Myocyte (in vitro differentiated cells): ENCODE results near the gene COQ5. TPM values are rescaled to one million over a fixed set of nuclear protein-coding genes. Genes with fewer than 3 reads are reported as not detected.
"Not testable (repeated sequence)": the region's sequence is repeated elsewhere in the genome, so short reads cannot be mapped to it uniquely, and the experiment has no call there.

Source experiments
- DNase-seq: peaks from one replicate; pipeline ENCODE4 v3.0.0-alpha.2; 2012; ENCODE audit warnings: low read depth
- total RNA-seq: library from RNA; depleted of rRNA; stranded (reverse); fragments of >200 nt; gene quantifications from 2 replicates; pipeline ENCODE4 v1.2.3, GENCODE V29; 2014

Gene COQ5
- total RNA-seq, 1 donor from 2014 or later, result 28.6 TPM

DNA sequence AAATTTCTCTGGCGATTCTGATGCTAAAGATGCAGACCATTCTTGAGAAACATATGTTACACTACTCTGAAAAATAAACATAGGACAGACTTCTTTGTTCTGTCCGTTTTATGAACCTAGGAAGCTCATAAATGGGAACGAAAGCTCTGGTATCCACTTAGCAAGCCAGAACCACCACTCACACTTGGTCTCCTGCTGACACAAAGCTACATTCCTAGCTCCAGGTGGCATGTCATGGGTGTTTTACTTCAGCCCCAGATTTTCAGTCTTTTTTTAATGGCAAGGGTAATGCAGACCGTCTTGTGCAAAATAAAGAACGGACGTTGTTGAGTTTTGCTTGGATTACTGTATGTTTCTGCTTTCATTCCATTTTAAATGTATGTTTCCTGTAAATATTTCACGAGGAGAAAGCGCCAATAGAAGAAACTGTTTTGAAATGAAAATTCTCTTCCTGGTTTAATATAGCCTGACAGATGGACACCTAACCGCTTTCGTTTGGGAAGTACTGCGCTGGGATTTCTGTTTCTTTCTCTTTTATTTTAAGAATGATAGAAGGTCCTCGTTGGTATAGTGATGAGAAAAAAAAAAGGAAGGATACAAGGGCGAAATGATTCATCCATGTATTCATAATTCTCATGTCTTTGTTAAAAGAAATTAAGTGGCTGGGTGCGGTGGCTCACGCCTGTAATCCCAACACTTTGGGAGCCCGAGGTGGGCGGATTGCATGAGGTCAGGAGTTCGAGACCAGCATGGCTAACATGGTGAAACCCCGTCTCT lies 871 bp upstream of the COQ5 start:
- DNase-seq, result peak; percentile 47

DNA sequence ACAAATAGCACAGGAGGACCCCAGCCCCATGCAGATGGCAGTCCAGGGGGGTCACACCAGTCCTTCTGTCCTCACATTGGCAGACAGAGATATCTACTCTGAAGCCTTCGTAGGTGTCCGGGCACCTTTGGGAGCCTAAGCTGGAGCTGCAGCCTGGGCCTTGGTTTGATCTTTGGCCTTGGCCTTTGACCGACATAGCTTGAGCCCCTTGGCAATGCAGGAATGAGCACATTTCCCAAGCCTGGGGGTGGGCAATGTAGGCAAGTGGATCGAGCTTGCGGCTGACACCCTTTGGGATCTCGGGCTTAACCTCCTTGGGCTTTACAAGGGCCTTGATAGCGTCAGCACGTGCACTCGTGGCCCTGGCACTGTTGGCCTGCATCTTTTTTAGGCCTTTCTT lies 6.4 kb downstream of the COQ5 start:
- DNase-seq, result no peak

DNA sequence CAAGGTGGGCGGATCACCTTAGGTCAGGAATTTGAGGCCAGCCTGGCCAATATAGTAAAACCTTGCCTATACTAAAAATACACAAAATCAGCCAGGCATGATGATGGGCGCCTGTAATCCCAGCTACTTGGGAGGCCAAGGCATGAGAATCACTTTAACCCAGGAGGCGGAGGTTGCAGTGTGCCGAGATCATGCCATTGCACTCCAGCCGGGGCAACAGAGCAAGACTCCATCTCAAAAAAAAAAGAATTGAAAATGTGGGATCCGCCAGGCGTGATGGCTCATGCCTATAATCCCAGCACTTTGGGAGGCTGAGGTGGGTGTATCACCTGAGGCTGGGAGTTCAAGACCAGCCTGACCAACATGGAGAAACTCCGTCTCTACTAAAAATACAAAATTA lies 9.6 kb downstream of the COQ5 start:
- not testable (repeated sequence) for DNase-seq

DNA sequence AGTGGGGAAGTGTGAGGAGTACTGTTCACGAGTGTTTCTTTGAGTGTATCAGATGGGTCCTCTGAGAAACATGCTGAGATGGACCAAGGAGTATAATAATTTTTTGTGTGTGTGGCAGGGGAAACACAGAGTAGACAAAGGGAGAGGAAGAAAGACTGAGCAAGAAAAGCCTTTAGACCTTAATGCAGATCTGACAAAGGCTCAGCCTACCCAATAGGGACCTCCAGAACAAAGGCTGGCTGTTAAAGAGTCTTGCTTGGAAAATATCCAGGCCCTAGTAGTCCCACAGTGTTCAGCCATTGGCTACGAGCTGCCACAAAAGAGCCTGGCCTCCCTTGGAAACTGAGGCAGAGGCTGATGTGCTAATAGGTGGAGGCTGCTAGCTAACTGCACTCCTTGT lies 13.5 kb downstream of the COQ5 start:
- DNase-seq, result no peak

DNA sequence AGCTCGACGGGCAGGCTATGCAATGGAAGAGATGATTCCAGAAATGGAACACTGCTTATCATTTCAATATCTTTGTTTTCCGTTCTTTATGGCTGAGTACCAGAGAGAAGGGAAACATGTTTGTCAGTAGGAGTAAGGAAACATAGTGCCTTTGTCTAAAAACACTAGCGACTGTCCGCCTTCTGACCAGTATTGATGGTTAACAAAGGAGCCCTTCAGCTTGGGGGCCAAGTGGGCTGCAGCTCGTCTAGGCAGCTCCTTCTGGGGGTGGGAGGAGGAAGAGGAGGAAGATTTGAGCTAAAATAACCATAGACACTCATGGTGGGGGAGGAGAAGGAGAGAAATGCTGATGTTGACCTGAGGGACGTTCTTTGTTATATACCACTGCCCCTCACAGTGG lies 15.0 kb downstream of the COQ5 start:
- DNase-seq, result no peak

DNA sequence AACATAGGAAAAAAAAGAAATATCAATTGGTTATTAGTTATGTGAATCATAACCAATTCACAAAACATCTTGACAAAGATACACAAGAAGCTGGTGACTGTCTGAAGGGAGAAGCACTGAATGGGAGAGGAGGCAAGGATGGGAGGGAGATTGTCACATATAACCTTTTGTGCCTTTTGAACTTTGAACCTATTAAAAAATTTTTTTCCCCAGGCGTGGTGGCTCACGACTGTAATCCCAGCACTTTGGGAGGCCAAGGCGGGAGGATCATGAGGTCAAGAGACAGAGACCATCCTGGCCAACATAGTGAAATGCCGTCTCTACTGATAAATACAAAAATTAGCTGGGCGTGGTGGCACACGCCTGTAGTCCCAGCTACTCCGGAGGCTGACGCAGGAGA lies 20.4 kb downstream of the COQ5 start:
- no peak for DNase-seq

DNA sequence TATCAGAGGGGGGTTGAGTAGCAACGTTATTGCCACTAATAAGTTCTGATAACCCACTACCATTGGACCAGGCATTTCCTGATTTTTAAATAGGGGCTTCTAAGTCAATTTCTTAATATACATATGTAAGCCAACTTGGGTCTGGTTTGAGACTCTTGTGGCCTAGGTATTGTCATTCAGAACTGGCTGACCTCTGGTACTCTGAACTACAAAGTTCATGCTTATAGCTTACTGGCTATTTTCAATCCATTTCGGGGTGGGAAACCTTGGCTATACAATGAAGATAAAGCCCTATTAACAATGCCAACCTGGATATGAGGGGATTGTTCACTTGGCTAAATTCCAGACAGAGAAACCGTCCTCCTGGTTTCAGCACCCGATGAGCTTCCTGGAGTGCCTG lies 24.4 kb downstream of the COQ5 start:
- DNase-seq, result no peak

DNA sequence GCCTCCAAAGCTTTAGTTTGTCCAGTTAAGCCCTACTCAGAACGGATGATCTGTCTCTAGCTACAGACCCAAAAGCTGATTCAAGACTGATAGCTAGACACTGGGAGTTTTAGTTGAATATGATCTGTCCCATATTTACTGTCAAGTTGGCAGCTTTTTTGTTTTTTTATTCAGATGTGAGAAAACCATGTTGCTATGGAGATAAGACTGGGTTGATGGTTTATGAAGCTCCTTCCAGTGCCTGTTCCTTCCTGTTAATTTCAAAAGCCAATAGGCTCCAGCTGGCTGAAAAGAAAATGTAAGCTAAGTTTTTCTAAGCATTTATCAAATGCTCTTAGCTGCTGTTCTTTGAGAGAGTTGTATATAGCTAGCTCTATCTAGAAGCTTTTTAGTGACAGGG lies 28.4 kb downstream of the COQ5 start:
- peak; percentile 16 for DNase-seq

DNA sequence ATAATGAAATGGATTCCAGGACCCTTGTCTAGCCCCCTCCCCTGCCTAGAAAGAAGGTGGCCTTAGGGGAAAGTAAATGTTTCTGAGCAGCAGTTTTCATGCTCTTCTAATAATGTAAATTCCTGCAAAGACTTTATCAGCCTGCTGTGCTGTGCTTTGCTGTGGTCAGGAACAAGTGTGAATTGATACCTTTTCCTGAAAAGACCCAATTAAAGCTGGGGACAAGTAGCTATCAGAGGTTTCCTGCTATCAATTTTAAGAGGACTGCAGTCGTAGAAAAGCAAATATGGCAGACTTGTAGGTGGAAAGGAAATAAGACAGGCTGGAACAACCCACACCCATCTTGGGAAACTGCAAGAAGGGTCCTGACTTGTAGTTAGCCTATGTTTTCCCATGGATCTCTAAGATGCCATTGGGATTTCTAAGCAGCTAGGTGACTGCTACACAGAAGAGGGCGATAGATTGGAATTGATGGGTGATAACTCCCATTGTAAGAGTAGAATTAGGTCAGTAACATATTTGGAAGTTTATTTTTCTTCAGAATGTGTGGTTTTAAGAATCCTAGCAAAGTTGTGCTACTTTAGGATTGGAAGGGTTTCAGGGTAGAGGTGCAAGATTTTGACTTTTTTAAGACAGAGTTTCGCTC lies 30.0 kb downstream of the COQ5 start:
- no peak for DNase-seq

DNA sequence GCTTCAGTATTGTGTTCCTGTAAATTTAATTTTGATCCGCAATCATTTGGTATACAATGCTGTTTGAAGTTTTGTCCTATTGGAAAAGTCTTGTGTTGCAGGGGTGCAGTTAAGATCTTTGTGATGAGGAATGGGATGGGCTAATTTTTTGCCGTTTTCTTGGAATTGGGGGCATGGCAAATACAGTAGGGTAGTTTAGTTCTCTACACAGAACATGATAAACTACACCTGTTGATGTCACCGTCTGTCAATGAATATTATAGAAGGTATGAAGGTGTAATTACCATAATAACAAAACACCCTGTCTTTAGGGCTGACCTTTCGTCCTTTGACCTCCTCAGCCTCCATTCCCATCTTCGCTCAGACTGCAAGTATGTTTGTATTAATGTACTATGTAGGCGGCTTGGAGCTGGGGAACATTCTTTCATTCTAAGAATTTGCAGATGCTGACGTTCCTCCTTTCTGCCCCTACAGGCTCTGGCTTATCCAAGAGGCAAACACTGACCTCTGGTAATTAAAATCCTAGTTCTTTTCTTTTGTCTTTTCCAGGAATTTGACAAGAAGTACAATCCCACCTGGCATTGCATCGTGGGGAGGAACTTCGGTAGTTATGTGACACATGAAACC lies 31.3 kb downstream of the COQ5 start:
- no peak for DNase-seq

DNA sequence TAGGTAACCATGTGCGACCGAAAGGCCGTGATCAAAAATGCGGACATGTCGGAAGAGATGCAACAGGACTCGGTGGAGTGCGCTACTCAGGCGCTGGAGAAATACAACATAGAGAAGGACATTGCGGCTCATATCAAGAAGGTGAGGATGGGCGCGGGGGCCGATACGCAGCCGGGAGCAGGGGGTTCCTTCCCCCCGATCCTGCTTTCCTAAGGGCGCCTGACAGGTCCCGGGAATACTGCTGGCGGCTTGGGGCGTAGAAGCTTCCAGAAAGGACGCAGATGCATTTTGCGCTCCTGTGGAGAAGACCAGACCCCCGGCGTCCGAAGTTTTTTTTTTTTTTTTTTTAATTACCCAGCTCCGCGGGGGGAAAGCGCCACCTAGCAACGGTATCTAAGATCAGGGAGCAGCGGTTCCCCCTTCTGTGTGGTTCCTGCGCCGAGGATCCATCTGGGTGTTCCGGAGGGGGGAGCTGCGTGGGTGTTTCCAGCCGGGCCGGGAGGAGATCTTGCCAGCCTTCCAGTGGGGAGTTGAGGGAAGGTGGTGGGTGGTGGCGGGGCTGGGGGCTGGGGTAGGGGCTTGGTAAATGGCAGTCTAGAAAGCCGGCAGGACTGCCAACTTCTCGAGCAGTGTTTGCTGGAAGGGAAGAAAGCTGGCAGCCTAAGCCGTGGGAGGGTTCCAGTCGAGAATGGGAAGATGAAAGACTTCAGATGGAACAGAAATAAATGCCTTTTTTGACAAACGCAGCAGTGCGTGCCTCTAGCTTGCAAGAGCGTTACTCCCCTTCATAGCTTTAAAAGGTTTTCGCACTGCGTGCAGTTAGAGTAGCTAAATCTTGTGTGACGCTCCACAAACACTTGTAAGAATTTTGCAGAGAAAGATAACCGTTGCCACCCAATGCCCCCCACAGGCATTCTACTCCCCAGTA lies 32.3 kb downstream of the COQ5 start:
- DNase-seq, result peak; percentile 68

DNA sequence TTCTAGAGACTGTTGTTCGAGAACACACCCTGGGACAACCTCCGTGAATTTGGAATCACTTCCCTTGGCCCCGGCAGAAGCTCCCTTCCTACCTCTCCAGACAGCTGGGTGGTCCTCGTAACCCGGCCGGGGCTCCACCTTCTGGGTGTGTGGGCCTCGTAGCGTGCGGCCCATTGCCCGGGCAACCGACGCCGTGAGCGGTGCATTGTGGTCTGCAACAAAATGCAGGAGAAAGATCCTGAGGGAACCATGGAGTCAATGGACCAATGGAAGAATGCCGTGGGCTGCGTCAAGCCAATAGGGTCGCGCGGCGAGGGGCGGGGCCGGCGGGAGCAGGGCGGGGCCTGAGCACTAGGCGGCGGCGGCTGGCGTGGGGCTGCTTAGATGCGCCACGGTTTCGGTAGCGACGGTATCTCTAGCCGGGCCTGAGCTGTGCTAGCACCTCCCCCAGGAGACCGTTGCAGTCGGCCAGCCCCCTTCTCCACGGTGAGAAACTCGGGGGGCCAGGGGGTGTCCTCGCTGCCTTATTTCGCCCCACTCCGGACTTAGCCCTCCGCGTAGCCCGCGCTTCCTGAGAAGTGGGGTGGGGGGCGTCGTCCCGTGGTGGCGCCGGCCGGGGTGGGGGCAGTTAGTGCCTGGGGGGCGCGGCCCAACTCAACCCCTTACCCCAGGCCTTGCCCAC lies 33.1 kb downstream of the COQ5 start, which contains the start of gene DYNLL1:
DYNLL1 (plus strand) TSS at position 383 of the 682 bp plus-strand sequence. CDS start 309 bp downstream, outside the sequence.
- DNase-seq, result peak; percentile 97

DNA sequence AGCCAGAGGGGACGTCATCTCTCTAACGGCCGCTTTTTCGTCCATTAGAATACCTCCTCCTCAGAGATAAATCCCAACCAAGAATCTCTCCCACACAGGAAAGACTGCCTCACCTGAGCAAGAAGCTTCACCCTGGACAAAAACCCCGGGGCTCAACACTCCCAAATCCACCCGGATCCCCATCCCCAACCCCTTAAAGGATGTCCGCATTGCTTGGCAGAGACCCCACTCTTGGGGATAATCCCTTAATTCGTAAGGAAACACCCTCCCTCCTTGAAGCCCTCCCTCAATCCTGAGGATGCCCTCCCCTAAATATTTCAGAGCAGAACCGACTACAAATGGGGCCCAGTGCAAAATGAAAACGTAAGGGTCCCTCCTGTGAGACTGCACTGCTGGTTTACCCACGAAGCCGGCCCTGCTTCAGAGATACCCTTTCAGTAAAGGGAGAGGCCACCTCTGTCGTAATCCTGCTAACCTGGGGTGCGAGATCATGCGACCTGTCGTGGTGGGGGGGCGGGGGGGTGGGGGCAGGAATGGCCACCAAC lies 33.7 kb downstream of the COQ5 start:
- DNase-seq, result no peak

DNA sequence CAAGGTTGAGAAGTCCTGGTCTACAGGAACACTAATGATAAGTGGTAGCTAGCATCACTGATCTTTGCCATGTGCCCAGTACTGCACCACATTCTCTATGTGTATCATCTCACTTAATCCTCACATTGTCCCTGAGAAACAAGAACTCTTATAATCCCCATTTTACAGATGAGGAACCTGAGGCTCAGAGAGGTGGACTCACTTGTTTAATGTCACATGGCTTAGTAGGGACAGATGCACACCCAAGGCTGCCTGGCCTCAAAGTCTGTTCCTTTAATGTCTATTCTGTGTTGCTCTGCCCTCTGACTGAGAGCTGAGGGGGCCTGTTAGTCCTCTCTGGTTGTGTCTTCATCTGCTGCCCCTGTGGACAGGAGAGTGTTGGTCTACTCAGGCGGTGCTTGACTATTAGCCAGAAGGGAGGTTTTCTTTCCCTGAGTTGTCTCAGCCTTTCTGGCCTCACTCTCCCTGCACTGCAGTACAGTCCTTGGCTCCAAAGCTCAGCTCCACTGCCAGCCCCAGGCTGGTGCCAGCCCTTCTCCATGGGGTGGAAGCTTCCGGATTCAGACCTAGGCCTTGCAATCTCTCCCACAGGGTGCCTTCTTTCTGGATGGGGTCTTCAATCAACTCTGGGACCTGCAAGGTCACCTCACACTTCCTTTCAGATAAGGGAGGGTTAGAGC lies 38.0 kb downstream of the COQ5 start:
- no peak for DNase-seq

DNA sequence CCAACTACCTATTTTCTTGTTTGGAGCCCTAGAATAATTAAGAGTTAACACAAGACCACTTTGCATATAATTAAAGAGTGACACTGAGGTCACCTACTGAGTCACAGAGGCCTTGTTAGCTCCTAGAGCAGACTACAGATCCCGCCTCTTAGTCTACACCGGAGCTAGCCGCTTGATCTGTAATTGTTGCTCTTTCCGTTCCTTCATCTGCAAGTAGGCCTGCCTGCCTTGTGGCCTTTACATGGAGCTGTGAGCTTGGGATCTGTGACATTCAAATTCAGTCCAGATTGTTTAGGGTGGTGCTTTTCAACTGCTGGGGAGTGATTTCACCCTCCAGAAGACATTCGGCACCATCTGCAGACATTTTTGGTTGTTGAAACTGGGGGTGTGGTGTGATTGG lies 38.6 kb downstream of the COQ5 start:
- no peak for DNase-seq

DNA sequence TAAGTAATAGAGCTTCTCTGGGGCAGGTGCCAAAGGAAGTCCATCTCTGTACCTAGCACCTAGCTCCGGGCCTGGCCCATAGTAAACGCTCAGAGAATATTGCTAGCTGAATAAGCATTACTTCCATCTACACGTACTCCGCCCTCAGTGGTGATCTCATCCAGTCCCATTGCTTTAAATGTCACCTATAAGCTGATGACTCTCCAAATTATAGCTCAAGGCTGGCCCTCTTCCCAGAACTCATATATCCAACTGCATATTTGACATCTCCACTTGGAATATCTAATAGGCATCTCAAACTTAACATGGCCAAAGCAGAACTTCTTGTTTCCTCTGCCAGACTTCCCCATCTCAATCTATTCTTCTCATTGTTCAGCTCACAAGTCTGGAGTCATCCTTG lies 39.9 kb downstream of the COQ5 start:
- DNase-seq, result no peak

DNA sequence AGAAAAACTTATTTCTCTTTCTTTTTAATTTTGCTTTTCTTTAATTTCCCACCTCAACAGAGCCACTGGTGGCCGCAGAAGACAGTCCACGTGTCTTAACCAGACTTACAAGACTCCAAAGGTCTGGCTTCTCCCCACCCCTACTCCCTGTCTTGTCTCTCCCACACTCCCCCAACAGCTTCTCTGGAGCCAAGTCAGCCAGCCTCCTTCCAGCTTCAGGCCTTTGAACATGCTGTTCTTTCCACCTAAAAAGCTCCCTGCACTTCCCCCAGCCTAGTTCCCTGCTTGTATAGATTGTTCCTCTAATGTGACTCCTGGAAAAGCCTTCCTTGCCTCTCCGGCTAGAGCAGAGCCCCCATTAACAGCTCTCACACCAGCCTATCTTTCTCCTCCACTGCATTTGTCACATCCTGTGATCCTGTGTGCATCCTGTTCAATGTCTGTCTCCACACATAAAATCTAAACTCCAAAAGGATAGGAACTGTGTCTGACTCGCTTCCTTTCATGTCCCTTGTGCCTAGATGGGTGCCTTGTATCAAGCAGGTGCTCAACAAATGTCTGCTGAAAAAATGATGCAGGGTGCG lies 40.8 kb downstream of the COQ5 start:
- DNase-seq, result no peak

DNA sequence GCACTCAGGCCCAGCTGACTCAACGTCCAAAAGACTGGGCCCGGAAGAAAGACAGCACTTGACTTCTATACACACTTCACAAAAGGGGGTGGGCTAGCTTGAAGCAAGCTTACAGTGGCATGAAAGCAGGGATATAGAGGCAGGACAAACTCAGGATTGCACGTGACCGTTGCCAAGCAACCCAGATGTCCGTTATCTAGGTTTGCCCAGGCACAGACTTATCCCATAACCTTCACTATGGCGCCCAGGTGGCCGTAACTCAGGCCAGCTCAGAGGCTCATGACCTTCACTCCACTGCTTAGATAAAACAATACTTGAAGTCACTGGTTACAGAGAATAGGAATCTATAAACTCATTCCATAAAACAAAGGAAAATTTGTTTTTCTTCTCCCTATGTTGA lies 41.4 kb downstream of the COQ5 start:
- DNase-seq, result not testable (repeated sequence)
